Body of pancreas (tissue), 4 donors: ENCODE results near the gene PRODH2. TPM values are rescaled to one million over a fixed set of nuclear protein-coding genes. Genes with fewer than 3 reads are reported as not detected.

Experiments used
- ATAC-seq: fragments of 150-250 bp; one replicate; pipeline ENCODE4 v1.9.1; 2016
- DNase-seq, 4 donors: peaks; one replicate each; pipeline ENCODE4 v3.0.0-alpha.2; 2019
- H3K27ac ChIP-seq, 4 donors: fragments of 200-600 bp; sonication (generic); 1 replicate in 3 of 4; 2 replicates in 1 of 4; pipeline versions ENCODE4 v1.5.1 to v1.6.1; 2016 to 2019; ENCODE audit warnings: mild to moderate bottlenecking in 1 of 4, mixed read lengths in 1 of 4, moderate library complexity in 1 of 4
- H3K27me3 ChIP-seq, 2 donors: fragments of 200-600 bp; sonication (generic); one replicate each; pipeline ENCODE4 v1.6.0; 2016; ENCODE audit warnings: mild to moderate bottlenecking in 1 of 2
- H3K36me3 ChIP-seq, 2 donors: fragments of 200-600 bp; sonication (generic); replicated peaks in 1 of 2; 2 replicates each; pipeline ENCODE4 v1.5.1; 2016; ENCODE audit warnings: low read depth in 2 of 2; ENCODE audit not compliant: insufficient read depth in 1 of 2
- H3K4me1 ChIP-seq: fragments of 200-600 bp; sonication (generic); one replicate; pipeline ENCODE4 v1.6.0; 2016
- H3K4me3 ChIP-seq, 2 donors: fragments of 200-600 bp; sonication (generic); 1 replicate in 1 of 2; 2 replicates in 1 of 2; pipeline ENCODE4 v1.5.1; 2016 to 2019
- H3K9me3 ChIP-seq, 3 donors: fragments of 200-600 bp; sonication (generic); 1 replicate in 2 of 3; 2 replicates in 1 of 3; pipeline ENCODE4 v1.5.1; 2016
- POLR2A ChIP-seq, 3 donors: fragments of 450-650 bp; IDR thresholded peaks; one replicate each; pipeline ENCODE4 v1.6.1; 2016; ENCODE audit warnings: antibody characterized with exemption in 3 of 3, mild to moderate bottlenecking in 2 of 3
- WGBS, 2 donors: methylation state at CpG; one replicate each; pipeline ENCODE4 v1.1.5; 2017; 5-methylcytosine and 5-hydroxymethylcytosine counted together
- intact Hi-C: fragments of 100-400 bp; cut with DNase I; formaldehyde crosslinking; loops from one replicate; pipeline ENCODE4 v1.15.1; 2023
- total RNA-seq, 2 donors: library from RNA; depleted of rRNA; stranded (reverse); fragments of >200 nt; gene quantifications; one replicate each; pipeline ENCODE4 v1.1.0, GENCODE V29; 2016
- TF ChIP-seq, protein P1 (sequence below), 7 experiments: fragments of 450-650 bp in 4 of 7; fragments of 200-600 bp in 3 of 7; sonication (generic) in 3 of 7; IDR thresholded peaks; one replicate each; pipeline ENCODE4 v1.5.1; 2016 to 2019; ENCODE audit warnings: antibody characterized with exemption in 7 of 7

Gene PRODH2
- total RNA-seq, 2 donors from 2014 or later, result 0.99 to 3.9 TPM

DNA sequence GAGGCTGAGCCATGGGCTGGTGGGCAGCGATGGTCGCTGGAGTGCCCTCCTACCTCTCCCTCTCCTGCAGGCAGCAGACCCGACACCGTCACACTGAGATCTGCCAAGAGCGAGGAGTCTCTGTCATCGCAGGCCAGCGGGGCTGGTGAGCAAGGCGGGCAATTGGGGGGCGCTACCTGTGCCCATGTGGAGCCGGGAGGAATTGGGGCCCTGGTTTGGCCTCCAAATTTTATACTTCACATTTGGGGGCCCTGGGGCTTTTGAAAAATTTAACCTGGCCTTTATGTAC is 27.4 kb downstream of the PRODH2 start:
- no peak for TF ChIP-seq POLR2A (IDR thresholded peaks at IDR 0.05)
- TF ChIP-seq, protein P1, sequence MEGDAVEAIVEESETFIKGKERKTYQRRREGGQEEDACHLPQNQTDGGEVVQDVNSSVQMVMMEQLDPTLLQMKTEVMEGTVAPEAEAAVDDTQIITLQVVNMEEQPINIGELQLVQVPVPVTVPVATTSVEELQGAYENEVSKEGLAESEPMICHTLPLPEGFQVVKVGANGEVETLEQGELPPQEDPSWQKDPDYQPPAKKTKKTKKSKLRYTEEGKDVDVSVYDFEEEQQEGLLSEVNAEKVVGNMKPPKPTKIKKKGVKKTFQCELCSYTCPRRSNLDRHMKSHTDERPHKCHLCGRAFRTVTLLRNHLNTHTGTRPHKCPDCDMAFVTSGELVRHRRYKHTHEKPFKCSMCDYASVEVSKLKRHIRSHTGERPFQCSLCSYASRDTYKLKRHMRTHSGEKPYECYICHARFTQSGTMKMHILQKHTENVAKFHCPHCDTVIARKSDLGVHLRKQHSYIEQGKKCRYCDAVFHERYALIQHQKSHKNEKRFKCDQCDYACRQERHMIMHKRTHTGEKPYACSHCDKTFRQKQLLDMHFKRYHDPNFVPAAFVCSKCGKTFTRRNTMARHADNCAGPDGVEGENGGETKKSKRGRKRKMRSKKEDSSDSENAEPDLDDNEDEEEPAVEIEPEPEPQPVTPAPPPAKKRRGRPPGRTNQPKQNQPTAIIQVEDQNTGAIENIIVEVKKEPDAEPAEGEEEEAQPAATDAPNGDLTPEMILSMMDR (IDR thresholded peaks at IDR 0.05), result no peak
- intact Hi-C loops, result no loop called here
- Histone ChIP-seq H3K9me3 (no peaks in the 10 kb centered on the region), H3K27me3 (no peaks in the 10 kb centered on the region), H3K4me3 (no peak overlapping the region), H3K4me1 (no peaks in the 10 kb centered on the region), H3K36me3 (no peaks in the 10 kb centered on the region), H3K27ac (no peak overlapping the region)
- 84 to 95% methylated on average over 8 of the region's 10 CpGs for WGBS, 2 donors
- ATAC-seq (no peak), DNase-seq (no peak)

DNA sequence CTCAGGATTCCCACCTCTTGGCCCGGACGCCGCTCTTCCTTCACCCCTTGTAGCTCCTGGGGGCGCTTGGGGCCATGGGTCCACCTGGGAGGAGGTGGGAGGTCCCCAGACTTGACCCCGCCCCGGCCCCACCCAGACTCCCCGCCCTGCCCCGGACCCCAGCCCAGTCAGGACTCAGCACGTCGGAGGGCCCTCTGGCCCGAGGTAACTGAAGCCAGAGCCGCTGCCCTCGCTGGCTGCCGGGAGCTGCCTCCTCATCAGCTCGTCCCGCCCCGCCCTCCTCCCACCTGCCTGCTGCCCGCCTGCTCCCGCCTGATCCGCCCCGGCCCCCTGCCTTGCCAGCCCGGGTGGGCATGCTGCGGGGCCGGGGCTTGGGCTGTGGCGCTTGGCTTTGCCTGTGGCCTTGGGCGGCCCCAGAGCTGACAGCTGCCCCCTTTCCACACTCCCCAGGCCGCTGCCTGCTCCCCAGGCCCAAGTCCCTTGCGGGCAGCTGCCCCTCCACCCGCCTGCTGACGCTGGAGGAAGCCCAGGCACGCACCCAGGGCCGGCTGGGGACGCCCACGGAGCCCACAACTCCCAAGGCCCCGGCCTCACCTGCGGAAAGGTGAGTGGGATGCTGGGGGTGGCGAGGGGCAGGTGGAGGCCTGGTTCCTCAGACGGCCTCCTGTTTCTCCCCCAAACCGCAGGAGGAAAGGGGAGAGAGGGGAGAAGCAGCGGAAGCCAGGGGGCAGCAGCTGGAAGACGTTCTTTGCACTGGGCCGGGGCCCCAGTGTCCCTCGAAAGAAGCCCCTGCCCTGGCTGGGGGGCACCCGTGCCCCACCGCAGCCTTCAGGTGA is 27.9 kb downstream of the PRODH2 start:
- ATAC-seq (no peak), DNase-seq (no peak)
- H3K27ac ChIP-seq, result no peak overlapping the region
- no peaks in the 10 kb centered on the region for H3K36me3 ChIP-seq
- TF ChIP-seq, protein P1 (IDR thresholded peaks at IDR 0.05), result no peak
- no peak for TF ChIP-seq POLR2A (IDR thresholded peaks at IDR 0.05)
- no peaks in the 10 kb centered on the region for H3K4me1 ChIP-seq
- 82% methylated on average over 22 to 28 of the region's 45 CpGs for WGBS, 2 donors
- no peaks in the 10 kb centered on the region for H3K9me3 ChIP-seq
- H3K4me3 ChIP-seq, result no peak overlapping the region
- H3K27me3 ChIP-seq, result no peaks in the 10 kb centered on the region
- intact Hi-C loops, result no loop called here

DNA sequence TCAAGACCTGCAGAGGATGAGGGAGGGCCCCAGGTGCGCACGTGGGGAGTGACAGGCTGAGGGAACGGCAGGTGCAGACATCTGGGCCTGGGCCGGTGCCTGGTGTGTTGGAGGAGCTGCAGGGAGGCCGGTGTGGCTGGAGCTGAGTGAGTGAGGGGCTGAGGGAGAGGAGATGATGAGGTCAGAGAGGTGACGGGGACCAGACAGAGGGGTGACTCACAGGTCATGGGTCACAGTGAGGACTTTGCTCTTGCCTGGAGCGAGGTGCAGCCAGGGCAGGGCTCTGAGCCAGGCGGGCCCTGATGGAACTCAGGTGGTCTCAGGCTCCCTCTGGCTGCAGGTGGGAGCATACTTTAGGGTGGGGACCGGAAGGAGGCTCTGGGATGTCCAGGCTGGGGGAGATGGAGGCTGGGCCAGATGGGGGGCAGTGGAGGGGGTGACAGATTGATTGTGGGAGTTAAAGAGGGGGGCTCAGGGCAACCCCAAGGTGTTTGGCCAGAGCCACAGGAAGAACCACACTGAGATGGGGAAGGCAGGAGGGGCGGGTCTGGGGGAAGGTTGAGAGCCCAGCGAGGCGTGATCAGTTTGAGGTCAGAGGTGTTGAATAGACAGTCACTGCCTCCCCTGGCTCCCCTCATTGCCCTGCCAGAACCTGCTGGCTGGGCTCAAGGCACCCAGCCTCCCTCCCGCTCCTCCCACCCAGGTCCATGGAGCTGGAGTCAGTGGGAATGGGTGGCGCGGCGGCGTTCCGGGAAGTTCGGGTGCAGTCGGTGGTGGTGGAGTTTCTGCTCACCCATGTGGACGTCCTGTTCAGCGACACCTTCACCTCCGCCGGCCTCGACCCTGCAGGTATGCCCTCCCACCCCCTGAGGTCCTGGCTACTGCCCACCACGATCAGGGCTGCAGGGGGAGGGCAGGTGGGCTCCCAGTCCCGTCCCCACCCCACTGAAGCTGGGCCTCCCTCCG is 28.9 kb downstream of the PRODH2 start:
- no peaks in the 10 kb centered on the region for H3K36me3 ChIP-seq
- no peaks in the 10 kb centered on the region for H3K4me1 ChIP-seq
- no peak overlapping the region for H3K4me3 ChIP-seq
- 90 to 91% methylated on average over 19 to 25 of the region's 28 CpGs for WGBS, 2 donors
- DNase-seq (no peak), ATAC-seq (no peak)
- H3K9me3 ChIP-seq, result no peaks in the 10 kb centered on the region
- TF ChIP-seq POLR2A (IDR thresholded peaks at IDR 0.05), result no peak
- TF ChIP-seq, protein P1 (IDR thresholded peaks at IDR 0.05), result no peak
- no peaks in the 10 kb centered on the region for H3K27me3 ChIP-seq
- intact Hi-C loops, result no loop called here
- no peak overlapping the region for H3K27ac ChIP-seq

DNA sequence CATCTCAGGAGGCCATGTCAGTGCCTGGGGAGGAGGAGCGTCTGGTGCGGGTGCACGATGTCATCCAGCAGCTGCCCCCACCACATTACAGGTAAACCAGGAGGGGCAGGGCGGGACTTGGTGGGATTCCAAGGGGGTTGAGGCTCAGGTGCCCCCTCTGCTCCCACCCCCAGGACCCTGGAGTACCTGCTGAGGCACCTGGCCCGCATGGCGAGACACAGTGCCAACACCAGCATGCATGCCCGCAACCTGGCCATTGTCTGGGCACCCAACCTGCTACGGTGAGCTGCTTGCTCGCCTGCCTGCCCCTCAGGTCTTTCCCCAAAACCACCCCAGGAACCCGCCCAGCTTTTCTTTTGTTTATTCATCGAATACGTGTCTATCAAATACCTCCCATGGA is 30.1 kb downstream of the PRODH2 start:
- no peaks in the 10 kb centered on the region for H3K27me3 ChIP-seq

More for the DNA sequence above, 30.1 kb downstream of the PRODH2 start:
- 91 to 95% methylated on average over 9 to 12 of the region's 12 CpGs for WGBS, 2 donors
- H3K9me3 ChIP-seq, result no peaks in the 10 kb centered on the region
- no peak overlapping the region for H3K27ac ChIP-seq
- TF ChIP-seq POLR2A (IDR thresholded peaks at IDR 0.05), result no peak
- TF ChIP-seq, protein P1 (IDR thresholded peaks at IDR 0.05), result no peak
- no peak overlapping the region for H3K4me3 ChIP-seq
- ATAC-seq (no peak), DNase-seq (no peak)
- no peaks in the 10 kb centered on the region for H3K4me1 ChIP-seq
- H3K36me3 ChIP-seq, result no peaks in the 10 kb centered on the region
- intact Hi-C loops, result no loop called here
